T-cell (primary cell): ENCODE results near the gene MAPK11. TPM values are rescaled to one million over a fixed set of nuclear protein-coding genes. Genes with fewer than 3 reads are reported as not detected.

ENCODE experiments used
- ATAC-seq, 4 experiments: fragments of 200-7000 bp in 3 of 4; fragments of 150-1000 bp in 1 of 4; cut with Tn5 transposase; replicated peaks in 1 of 4; 1 replicate in 3 of 4; 2 replicates in 1 of 4; pipeline ENCODE4 v1.10.0; 2021; ENCODE audit warnings: moderate library complexity in 3 of 4, mild to moderate bottlenecking in 2 of 4, moderate number of reproducible peaks in 1 of 4
- CTCF ChIA-PET, 2 donors: fragments of 300-600 bp; sonication (Branson Sonifier 250); formaldehyde crosslinking; loops; one replicate each; lab custom pipeline; 2022; ENCODE audit warnings: antibody characterized with exemption in 2 of 2; lab: Charles Lee
- POLR2A ChIA-PET, 2 donors: fragments of 300-600 bp; sonication (Branson Sonifier 250); formaldehyde crosslinking; loops; one replicate each; lab custom pipeline; 2022; ENCODE audit warnings: antibody characterized with exemption in 2 of 2; lab: Charles Lee
- DNase-seq, 35 experiments: peaks; one replicate each; pipeline versions ENCODE4 v3.0.0 to v3.0.0-alpha.2; 2013 to 2023
- H3K27ac ChIP-seq: one replicate; pipeline ENCODE4 v1.5.1; 2013; ENCODE audit warnings: low read length
- H3K27me3 ChIP-seq, 2 experiments: replicated peaks in 1 of 2; 1 replicate in 1 of 2; 2 replicates in 1 of 2; pipeline versions ENCODE4 v1.6.1 to v1.7.0; 2013; ENCODE audit warnings: low read length in 1 of 2, mixed read lengths in 1 of 2; ENCODE audit not compliant: control insufficient read depth in 2 of 2, insufficient read depth in 2 of 2; ENCODE audit errors: extremely low read depth in 1 of 2
- H3K36me3 ChIP-seq, 2 donors: 1 replicate in 1 of 2; 2 replicates in 1 of 2; pipeline versions ENCODE4 v1.6.1 to v1.7.0; 2013; ENCODE audit warnings: low read length in 1 of 2; ENCODE audit not compliant: control insufficient read depth in 2 of 2, insufficient read depth in 1 of 2; ENCODE audit errors: extremely low read depth in 1 of 2
- H3K4me1 ChIP-seq, 2 experiments: 1 replicate in 1 of 2; 2 replicates in 1 of 2; pipeline versions ENCODE4 v1.6.1 to v1.7.0; 2013; ENCODE audit warnings: low read length in 2 of 2, mixed read lengths in 1 of 2; ENCODE audit not compliant: insufficient read depth in 2 of 2, control insufficient read depth in 1 of 2; ENCODE audit errors: extremely low read depth in 1 of 2
- H3K4me3 ChIP-seq, 2 donors: 1 replicate in 1 of 2; 2 replicates in 1 of 2; pipeline versions ENCODE4 v1.5.1 to v1.7.0; 2013; ENCODE audit warnings: mild to moderate bottlenecking in 2 of 2, low read length in 1 of 2, moderate library complexity in 1 of 2; ENCODE audit not compliant: control insufficient read depth in 1 of 2; ENCODE audit errors: extremely low read depth in 1 of 2
- H3K9me3 ChIP-seq: 2 replicates; pipeline ENCODE4 v1.7.0; 2013
- H3K27ac Mint-ChIP-seq, 2 donors: one replicate each; pipeline ENCODE4 v1.8.0; 2020 to 2021; ENCODE audit warnings: mild to moderate bottlenecking in 2 of 2, mixed read lengths in 2 of 2
- H3K27me3 Mint-ChIP-seq, 2 donors: one replicate each; pipeline ENCODE4 v1.8.0; 2021 to 2022; ENCODE audit warnings: mixed read lengths in 2 of 2
- H3K36me3 Mint-ChIP-seq: one replicate; pipeline ENCODE4 v1.8.0; 2021; ENCODE audit warnings: mixed read lengths
- H3K4me1 Mint-ChIP-seq, 3 donors: one replicate each; pipeline ENCODE4 v1.8.0; 2020 to 2022; ENCODE audit warnings: mixed read lengths in 3 of 3, mild to moderate bottlenecking in 1 of 3
- H3K4me3 Mint-ChIP-seq, 3 donors: one replicate each; pipeline ENCODE4 v1.8.0; 2020 to 2022; ENCODE audit warnings: mild to moderate bottlenecking in 3 of 3, mixed read lengths in 3 of 3, moderate library complexity in 3 of 3
- H3K9me3 Mint-ChIP-seq, 3 donors: one replicate each; pipeline ENCODE4 v1.8.0; 2020 to 2022; ENCODE audit warnings: mixed read lengths in 3 of 3
- WGBS: methylation state at CpG from one replicate; pipeline ENCODE4 v1.1.5; 2013; ENCODE audit warnings: missing lambda C conversion rate; ENCODE audit not compliant: insufficient coverage; 5-methylcytosine and 5-hydroxymethylcytosine counted together
- total RNA-seq, 35 experiments: library from RNA in 6 of 35; stranded (reverse) in 6 of 35; fragments of 120-200 nt in 1 of 35; gene quantifications; one replicate each; pipeline versions ENCODE4 v1.2.1 to v1.2.4 and lab custom pipeline; 2013 to 2026

The MAPK11 gene
- total RNA-seq, 5 donors from 2014 or later (not counting 1 experiment from before 2014, with no cell fraction given) = 3.5 to 8.9 (median 5.6) TPM

GRCh38 chr22:50308986-50309600 lies 38.9 kb upstream of the MAPK11 start:
- Histone ChIP-seq H3K27ac (no peak overlapping the region), H3K4me1 (peaks cover 6 to 32% of the 10 kb centered on the region in 2 experiments), H3K27me3 (peaks cover 0 to 42% of the 10 kb centered on the region in 2 experiments), H3K9me3 (no peaks in the 10 kb centered on the region), H3K36me3 (no peaks in the 10 kb centered on the region), H3K4me3 (no peak overlapping the region)
- H3K27me3 Mint-ChIP-seq = peaks cover 5 to 15% of the 10 kb centered on the region in 2 donors
- ChIA-PET CTCF (no interaction called here), POLR2A (no interaction called here)
- ATAC-seq (no peak), DNase-seq (no peak)
- H3K36me3 Mint-ChIP-seq = no peaks in the 10 kb centered on the region
- H3K9me3 Mint-ChIP-seq = no peaks in the 10 kb centered on the region
- WGBS = 74% methylated on average over 7 of the region's 9 CpGs
- H3K4me3 Mint-ChIP-seq = peak overlapping the region; percentile 17 to 67 (median 58)
- no peak overlapping the region for H3K27ac Mint-ChIP-seq
- peaks cover 5 to 16% (median 10%) of the 10 kb centered on the region in 3 donors for H3K4me1 Mint-ChIP-seq

GRCh38 chr22:50308597-50308935 lies 38.4 kb upstream of the MAPK11 start:
- 55% methylated on average over 7 of the region's 7 CpGs for WGBS
- POLR2A ChIA-PET = no interaction called here
- H3K36me3 Mint-ChIP-seq = no peaks in the 10 kb centered on the region
- Histone ChIP-seq H3K4me1 (peaks cover 1 to 27% of the 10 kb centered on the region in 2 experiments), H3K9me3 (no peaks in the 10 kb centered on the region), H3K36me3 (no peaks in the 10 kb centered on the region), H3K27ac (no peak overlapping the region), H3K27me3 (peaks cover 0 to 47% of the 10 kb centered on the region in 2 experiments), H3K4me3 (no peak overlapping the region)
- peaks cover 5 to 16% of the 10 kb centered on the region in 2 donors for H3K27me3 Mint-ChIP-seq
- no peak for DNase-seq
- ATAC-seq = no peak
- no peaks in the 10 kb centered on the region for H3K9me3 Mint-ChIP-seq
- CTCF ChIA-PET = no interaction called here
- H3K27ac Mint-ChIP-seq = no peak overlapping the region
- peak overlapping the region; percentile 17 to 67 (median 58) for H3K4me3 Mint-ChIP-seq
- H3K4me1 Mint-ChIP-seq = peaks cover 0 to 11% (median 6%) of the 10 kb centered on the region in 3 donors

GRCh38 chr22:50307890-50308596 lies 37.9 kb upstream of the MAPK11 start:
- Histone ChIP-seq H3K4me3 (no peak overlapping the region), H3K9me3 (no peaks in the 10 kb centered on the region), H3K27me3 (peaks cover 0 to 52% of the 10 kb centered on the region in 2 experiments), H3K4me1 (peaks cover 0 to 23% of the 10 kb centered on the region in 2 experiments), H3K36me3 (no peaks in the 10 kb centered on the region), H3K27ac (no peak overlapping the region)
- DNase-seq = no peak
- WGBS = 71% methylated on average over 11 of the region's 19 CpGs
- Mint-ChIP-seq H3K9me3 (no peaks in the 10 kb centered on the region), H3K27ac (no peak overlapping the region), H3K4me1 (peaks cover 0 to 10% (median 6%) of the 10 kb centered on the region in 3 donors), H3K36me3 (no peaks in the 10 kb centered on the region), H3K27me3 (peaks cover 5 to 16% of the 10 kb centered on the region in 2 donors), H3K4me3 (peak overlapping the region; percentile 43 to 58 (median 47))
- ChIA-PET POLR2A (no interaction called here), CTCF (no interaction called here)
- no peak for ATAC-seq

GRCh38 chr22:50306753-50307749 lies 36.9 kb upstream of the MAPK11 start, which contains the start of gene PLXNB2:
Gene PLXNB2 (minus strand): TSS chr22:50307646. CDS start chr22:50290584, 17,062 bp downstream.
- Mint-ChIP-seq H3K4me1 (peaks cover 0 to 10% (median 6%) of the 10 kb centered on the region in 3 donors), H3K27ac (no peak within 1 kb of the TSS), H3K9me3 (no peaks in the 10 kb centered on the region), H3K36me3 (no peaks in the 10 kb centered on the region), H3K4me3 (peak within 1 kb of the TSS; percentile 43 to 69 (median 47)), H3K27me3 (peaks cover 5 to 16% of the 10 kb centered on the region in 2 donors)
- ATAC-seq = peak; percentile 56 to 71 (median 58)
- ChIA-PET POLR2A (no interaction called here), CTCF (no interaction called here)
- peaks cover 0 to 21% of the 10 kb centered on the region in 2 experiments for H3K4me1 ChIP-seq
- no peak within 1 kb of the TSS for H3K27ac ChIP-seq
- peak in 6 of 35 experiments; percentile 17 to 47 (median 26) for DNase-seq
- H3K9me3 ChIP-seq = no peaks in the 10 kb centered on the region
- H3K4me3 ChIP-seq = peak within 1 kb of the TSS; percentile 15 to 23
- no peaks in the 10 kb centered on the region for H3K36me3 ChIP-seq
- peaks cover 0 to 61% of the 10 kb centered on the region in 2 experiments for H3K27me3 ChIP-seq
- WGBS = 2% methylated on average over 80 of the region's 105 CpGs

GRCh38 chr22:50305923-50306566 lies 35.9 kb upstream of the MAPK11 start:
- no peaks in the 10 kb centered on the region for H3K36me3 ChIP-seq
- Mint-ChIP-seq H3K27ac (peak overlapping the region in 1 of 2 donors; percentile 46), H3K9me3 (no peaks in the 10 kb centered on the region), H3K36me3 (no peaks in the 10 kb centered on the region), H3K4me3 (peak overlapping the region; percentile 37 to 69 (median 60)), H3K4me1 (peaks cover 0 to 10% (median 6%) of the 10 kb centered on the region in 3 donors), H3K27me3 (peaks cover 5 to 19% of the 10 kb centered on the region in 2 donors)
- POLR2A ChIA-PET = no interaction called here
- WGBS = 24% methylated on average over 16 of the region's 21 CpGs
- CTCF ChIA-PET = no interaction called here
- ATAC-seq (no peak), DNase-seq (no peak)
- peaks cover 0 to 67% of the 10 kb centered on the region in 2 experiments for H3K27me3 ChIP-seq
- no peak overlapping the region for H3K4me3 ChIP-seq
- no peaks in the 10 kb centered on the region for H3K9me3 ChIP-seq
- peaks cover 0 to 21% of the 10 kb centered on the region in 2 experiments for H3K4me1 ChIP-seq
- H3K27ac ChIP-seq = no peak overlapping the region
